ENCODE data around the gene ANTXR1.

ANTXR1 gene

DNA sequence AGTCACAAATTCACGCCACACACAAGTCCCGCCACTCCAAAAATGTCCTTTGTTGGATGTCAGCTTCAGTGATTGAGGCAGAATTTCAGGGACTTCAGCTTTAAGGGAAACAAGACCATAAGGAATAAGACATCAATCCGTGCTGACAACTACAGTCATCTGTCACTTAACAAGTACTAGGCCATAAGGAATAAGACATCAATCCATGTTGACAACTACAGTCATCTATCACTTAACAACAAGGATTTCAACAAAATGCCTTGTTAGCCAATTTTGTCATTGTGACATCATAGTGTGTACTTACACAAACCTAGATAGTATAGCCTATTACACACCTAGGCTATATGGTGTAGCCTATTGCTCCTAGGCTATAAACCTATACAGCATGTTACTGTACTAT is 58.0 kb downstream of the ANTXR1 start:
- DNase-seq: no peak

DNA sequence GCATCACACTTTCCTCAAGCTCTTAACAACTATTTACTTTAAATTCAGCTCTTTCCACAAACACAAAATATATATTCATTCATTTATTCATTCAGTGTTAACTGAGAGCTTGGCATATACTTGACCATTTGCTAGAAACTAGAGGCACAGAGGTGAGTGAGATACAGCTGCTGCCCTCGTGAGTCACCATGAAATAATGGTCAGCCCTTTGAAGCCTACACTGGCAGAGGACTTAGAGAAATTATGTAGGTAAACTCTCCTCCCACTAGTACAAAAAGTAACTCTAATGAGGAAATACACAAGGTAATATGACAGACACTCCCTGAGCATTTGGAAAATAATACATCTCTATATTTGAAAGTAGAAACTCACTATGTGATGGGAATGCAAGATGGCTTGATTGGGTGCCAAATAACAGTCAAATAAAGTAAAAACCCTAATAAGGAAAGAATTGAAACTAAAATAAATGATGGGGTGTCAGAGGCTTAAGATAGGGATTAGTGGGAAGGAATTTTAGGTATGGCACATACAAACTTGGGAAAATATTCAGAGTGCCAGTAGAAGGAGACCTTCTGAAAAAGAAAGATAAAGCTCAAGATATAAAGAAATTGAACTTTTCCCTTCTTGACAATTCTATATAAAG is 61.1 kb downstream of the ANTXR1 start:
- no peak for DNase-seq

DNA sequence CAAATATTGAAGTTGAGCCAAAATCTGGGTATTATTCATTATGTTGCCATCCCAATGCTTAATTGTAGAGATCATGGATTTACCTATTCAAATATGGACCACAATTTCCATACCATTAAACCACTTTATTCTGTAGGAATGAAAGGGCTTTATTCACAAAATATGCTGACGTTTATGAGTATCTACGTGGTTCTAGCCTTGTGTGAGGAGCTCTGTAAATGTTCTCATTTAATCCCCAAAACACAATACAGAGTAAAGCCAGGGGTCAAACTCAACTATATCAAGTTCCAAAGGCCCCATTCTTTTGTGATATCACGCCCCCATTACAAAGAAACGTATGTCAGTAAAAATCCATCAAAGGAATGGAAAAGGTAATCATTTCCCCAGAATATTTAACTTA is 61.9 kb downstream of the ANTXR1 start:
- no peak for DNase-seq

- no peak for DNase-seq
Measured at GRCh38 chr2:69075486-69075885, 62.5 kb downstream of the ANTXR1 start.

DNA sequence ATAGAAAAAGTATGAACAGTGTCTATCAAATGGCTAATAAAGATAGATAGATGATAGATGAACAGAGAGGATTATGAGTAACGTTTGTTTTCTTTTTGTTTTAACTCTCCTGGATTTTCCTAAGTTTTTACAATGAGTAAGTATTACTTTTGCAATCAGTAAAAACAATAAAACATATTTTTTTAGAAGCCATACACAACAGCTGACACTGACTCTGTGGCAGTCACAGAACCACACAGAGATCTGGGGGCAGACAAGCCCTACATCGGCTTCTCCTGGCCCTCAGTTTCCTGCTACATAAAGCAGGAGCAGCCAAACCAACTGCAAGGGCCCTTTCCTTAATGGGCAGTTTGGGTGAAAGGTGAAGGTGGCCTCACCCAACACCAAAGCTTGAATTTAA is 63.6 kb downstream of the ANTXR1 start:
- no peak for DNase-seq

DNA sequence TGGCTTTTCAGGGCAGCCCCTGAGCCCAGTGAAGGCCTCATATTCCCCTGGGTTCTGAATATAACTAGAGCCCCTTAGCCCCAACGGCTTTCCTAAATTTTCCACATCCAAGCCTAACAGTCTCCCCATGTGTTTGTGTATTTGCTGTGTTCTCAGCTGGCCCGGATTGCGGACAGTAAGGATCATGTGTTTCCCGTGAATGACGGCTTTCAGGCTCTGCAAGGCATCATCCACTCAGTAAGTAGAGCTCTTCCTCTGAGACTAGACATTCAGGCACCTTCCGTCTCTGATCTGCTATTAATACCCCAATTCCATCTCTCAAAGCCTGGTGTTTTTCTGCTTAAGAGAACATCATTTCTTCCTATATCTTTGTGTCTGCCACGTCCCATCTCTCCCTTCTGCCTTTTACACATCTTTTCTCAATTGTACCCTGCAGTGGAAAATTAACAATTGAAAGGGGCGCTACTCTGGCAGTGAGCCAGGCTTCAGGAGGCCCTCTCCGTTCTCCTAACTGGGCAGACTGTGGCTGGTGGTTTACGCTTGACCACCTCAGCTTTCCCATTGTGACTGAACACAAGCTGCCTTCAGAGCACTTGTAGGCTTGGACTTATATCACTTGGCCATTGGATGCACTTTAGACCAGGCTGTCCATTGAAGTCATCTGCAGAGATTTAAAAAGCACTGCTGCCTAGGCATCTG is 64.4 kb downstream of the ANTXR1 start:
- peak in 2 of 56 donors; percentile 3 to 6 for DNase-seq

GRCh38 chr2:69080071-69080470 is 67.1 kb downstream of the ANTXR1 start:
- no peak for DNase-seq

GRCh38 chr2:69081001-69081580 is 68.1 kb downstream of the ANTXR1 start:
- no peak for DNase-seq

GRCh38 chr2:69081757-69082156 is 68.8 kb downstream of the ANTXR1 start:
- no peak for DNase-seq

DNA sequence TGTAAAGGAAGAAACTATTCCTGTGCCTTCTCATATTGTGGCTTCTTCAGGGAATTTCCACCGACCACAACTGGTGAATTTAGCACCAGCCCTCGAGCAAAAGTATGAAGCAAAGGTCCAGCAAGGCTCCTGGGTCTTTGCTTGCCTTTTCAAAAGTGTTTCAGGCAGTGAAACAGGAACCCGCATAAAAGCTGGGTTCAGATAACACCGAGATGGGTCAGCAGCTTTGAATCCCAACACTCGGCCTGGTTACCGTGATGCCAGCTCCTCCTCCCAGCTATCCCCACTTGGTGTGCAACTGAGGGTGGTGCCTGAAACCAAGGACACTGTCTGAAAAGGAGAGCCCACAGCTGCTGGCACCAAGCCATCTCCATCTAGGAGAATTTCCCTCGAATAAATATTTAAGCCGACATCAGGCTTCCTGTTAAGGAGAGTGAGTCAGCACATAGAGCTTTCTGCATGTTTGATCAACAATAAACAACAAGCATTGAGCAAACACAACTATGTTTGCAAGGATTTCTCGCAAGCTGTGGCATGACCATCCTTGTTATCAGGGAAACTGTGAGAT is 69.5 kb downstream of the ANTXR1 start:
- DNase-seq: peak in 5 of 56 donors; percentile 7 to 30 (median 23)

GRCh38 chr2:69083235-69083748 is 70.3 kb downstream of the ANTXR1 start:
- no peak for DNase-seq

- DNase-seq: no peak
Measured at GRCh38 chr2:69084492-69084891, 71.5 kb downstream of the ANTXR1 start.

DNA sequence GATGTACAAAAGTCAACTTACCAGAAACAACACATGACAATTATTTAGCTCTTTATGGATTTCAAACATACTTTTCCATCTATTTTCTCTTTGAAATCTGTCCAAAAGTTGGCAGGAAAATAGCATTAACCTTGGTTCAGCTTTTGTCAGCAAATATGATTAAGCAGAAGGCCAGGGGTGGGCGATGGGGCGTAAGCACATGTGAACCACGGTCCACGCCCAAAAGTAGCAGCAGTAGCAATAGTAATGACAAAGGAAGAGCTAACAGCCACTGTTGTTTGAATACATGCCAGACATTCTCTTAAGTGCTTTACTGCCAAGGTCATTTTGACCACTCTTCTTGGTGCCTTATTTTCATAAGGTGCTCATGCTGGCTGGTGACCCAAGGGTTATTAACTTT is 73.5 kb downstream of the ANTXR1 start:
- DNase-seq: no peak

GRCh38 chr2:69087211-69087911 is 74.4 kb downstream of the ANTXR1 start:
- DNase-seq: no peak

DNA sequence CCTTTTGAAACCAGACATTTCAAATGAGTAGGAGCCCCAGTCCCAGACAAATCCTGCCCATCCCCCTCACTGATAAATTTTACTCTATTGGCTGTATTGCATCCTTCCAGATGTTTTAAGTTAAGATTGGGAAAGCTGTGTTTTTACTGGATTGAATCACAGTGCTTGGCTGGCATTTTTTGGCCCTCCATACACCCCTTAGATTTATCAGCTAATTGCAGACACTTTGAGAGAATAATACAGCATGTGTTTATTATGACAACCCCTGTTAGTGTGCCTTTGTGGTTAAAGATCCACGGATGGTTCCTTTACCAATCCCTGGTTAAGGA is 74.9 kb downstream of the ANTXR1 start:
- DNase-seq: no peak

GRCh38 chr2:69088466-69088865 is 75.5 kb downstream of the ANTXR1 start:
- no peak for DNase-seq

GRCh38 chr2:69089266-69089665 is 76.3 kb downstream of the ANTXR1 start:
- no peak for DNase-seq

DNA sequence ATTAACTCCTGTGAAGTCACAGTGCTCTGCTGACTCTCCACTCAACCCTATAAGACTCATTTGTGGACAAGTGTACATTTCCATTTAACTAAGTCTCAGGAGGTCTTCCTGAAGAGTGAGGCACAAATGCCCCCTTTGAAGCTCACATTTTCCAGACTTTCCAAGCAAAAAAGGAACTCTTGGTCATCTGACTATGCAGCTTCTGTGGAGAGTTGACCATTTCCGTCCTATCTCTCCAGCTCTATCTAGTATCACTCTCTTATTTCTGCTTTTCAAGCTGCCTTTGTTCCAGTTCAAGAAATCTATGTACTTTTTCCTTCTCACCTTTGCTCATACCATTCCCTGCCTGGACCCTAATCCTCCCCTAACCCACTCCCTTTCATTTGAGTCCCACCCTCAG is 77.0 kb downstream of the ANTXR1 start:
- DNase-seq: no peak

DNA sequence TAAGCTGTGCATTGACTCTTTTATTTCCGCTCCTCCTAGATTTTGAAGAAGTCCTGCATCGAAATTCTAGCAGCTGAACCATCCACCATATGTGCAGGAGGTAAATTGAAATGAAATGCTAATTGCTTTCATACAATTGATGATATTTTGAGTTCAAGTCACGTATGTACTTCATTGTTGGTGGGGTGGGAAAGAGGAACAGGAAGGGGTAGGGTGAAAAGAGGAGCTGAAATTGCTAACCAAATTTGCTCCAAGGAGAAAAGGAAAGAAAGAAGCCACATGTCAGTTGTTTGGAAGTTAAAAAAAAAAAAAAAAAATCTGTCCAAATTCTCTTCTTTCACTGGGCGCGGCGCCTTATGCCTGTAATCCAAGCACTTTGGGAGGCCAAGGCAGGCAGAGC is 77.8 kb downstream of the ANTXR1 start:
- no peak for DNase-seq

DNA sequence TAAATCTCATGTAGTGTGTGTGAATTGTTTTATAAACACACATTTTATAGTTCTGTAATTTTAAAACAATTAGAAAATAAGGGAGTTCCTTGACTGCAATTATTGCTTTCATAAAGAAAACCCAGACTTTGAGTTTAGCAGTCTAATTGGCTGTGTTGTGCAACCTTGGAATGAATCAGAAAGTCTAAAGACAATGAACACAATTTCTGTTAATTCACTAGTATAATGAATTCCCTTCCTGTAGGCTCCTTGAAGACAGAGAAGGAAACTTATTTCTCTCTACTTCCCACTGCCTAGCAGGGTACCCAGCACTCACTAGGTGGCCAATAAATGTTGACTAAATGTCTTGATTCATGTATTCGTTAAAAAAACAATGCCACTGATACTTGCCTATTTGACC is 79.9 kb downstream of the ANTXR1 start:
- DNase-seq: no peak

GRCh38 chr2:69095305-69095704 is 82.3 kb downstream of the ANTXR1 start:
- DNase-seq: no peak

Measured in nucleus accumbens (tissue), 56 donors.